ENCODE results near the gene PRKCH.
"Not testable (repeated sequence)": the region's sequence is repeated elsewhere in the genome, so short reads cannot be mapped to it uniquely, and the experiment has no call there.

The PRKCH gene

GRCh38 chr14:61308701-61309100 lies 12.7 kb upstream of the PRKCH start:
- not testable (repeated sequence) for DNase-seq

GRCh38 chr14:61315313-61315712 lies 6.1 kb upstream of the PRKCH start:
- no peak for DNase-seq

GRCh38 chr14:61319086-61319485 lies 2.3 kb upstream of the PRKCH start:
- DNase-seq = no peak

DNA sequence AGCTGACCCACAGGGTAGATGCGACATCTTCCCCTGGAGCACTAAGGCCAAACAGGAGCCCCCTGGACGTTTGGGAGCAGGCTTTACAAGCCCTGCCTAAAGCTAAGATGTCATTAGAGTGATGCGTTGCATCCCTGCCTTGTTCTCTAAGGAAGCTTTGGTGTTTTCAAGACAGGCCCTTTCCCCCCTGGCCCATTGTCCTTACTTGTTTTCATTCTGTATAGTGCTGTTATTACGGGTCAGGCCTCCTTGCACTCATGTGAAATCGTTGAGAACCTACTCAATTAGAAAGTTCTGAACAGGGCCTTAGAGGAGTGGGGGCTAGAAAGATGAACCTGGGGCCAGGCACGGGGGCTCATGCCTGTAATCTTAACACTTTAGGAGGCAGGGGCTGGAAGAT lies 1.7 kb upstream of the PRKCH start:
- DNase-seq = no peak

- not testable (repeated sequence) for DNase-seq
Observed at GRCh38 chr14:61320170-61320569, 1.2 kb upstream of the PRKCH start.

GRCh38 chr14:61320806-61321384 lies 484 bp upstream of the PRKCH start:
- DNase-seq = no peak

DNA sequence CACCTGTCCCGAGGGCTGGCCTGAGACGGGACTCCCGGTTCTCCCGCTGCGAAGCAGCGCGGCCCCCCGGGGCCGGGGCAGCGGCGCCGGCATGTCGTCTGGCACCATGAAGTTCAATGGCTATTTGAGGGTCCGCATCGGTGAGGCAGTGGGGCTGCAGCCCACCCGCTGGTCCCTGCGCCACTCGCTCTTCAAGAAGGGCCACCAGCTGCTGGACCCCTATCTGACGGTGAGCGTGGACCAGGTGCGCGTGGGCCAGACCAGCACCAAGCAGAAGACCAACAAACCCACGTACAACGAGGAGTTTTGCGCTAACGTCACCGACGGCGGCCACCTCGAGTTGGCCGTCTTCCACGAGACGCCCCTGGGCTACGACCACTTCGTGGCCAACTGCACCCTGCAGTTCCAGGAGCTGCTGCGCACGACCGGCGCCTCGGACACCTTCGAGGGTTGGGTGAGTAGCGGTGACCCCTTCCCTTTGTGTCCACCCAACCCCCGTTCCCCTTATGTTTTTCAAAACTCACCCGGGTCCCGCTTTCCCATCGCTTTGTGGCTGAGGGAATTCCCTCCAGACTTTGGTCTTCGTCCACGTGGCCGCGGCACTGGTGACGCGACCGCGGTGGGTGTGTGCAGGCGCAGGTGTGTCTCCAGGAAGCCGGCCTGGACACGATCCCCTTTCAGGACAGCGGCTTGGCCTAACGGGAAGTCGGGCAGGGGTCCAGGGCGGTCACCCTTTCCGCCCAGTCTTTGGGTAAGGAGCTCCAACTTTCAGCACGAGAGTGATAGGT lies 826 bp downstream of the PRKCH start:
- DNase-seq = no peak

DNA sequence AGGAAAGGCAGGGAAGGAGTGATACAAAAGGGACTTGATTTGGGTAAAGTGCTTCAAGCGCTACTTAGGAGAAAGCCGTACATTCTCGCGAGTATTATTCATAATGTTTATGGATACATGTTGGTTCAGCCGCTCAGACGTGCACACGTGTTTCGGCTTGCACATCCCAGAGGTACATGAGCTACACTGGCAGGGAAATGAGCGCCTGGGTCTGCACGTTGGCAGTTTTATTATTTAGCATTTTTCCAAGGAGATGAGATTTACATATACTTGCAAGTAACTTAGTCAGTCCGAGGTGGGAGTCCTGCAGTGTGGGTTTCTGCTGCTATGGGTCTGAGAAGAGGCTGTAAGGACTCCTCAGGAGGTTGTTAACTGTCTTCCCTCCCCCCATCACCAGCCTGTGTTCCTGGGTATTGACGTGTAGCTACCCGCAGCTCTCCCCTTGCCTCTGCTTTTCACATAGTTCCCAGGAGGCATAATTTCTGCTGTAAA lies 1.5 kb downstream of the PRKCH start:
- no peak for DNase-seq

DNA sequence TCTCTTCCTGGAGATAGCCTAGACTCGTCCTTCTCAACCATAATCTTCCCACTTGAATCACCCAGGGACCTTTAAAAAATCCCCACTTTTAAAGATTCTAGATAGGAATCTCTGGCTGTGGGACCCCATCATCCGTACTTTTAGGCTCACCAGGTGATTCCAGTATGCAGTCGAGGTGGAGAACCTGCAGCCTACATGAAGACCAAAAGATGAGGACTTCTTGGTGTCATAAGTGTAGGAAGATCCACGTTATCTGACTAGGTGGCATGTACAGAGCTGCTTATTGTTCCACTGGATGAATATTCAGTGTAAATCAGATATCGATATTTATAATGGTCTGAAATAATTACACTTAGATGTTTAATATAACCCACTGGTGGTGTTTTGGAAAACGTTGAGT lies 2.6 kb downstream of the PRKCH start:
- no peak for DNase-seq

- no peak for DNase-seq
Observed at GRCh38 chr14:61325166-61325565, 3.8 kb downstream of the PRKCH start.

- DNase-seq = no peak
Observed at GRCh38 chr14:61326146-61326545, 4.8 kb downstream of the PRKCH start.

- DNase-seq = no peak
Observed at GRCh38 chr14:61326847-61327246, 5.5 kb downstream of the PRKCH start.

DNA sequence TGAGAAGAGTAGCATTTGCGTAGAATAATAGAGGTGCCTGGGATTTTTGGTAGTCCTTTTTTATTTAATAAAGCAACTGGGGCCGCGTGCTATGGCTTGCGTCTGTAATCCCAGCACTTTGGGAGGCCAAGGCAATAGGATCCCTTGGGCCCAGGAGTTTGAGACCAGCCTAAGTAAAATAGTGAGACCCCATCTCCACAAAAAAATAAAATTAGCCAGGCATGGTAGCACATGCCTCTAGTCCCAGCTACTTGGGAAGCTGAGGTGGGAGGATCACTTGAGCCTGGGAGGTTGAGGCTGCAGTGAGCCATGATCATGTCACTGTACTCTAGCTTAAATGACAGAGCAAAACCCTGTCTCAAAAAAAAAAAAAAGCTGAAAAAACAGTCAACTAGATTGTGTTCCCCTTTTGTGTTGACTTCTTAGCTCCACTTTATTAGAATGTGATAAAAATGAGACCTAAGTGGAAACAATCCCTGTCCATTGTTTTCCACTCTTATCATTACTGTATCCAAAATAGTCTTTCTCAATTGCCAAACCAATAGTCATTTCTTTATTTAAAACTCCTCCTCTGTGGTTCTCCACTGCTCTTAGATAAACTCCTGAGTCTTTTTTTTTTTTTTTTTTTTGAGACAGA lies 7.4 kb downstream of the PRKCH start:
- no peak for DNase-seq

DNA sequence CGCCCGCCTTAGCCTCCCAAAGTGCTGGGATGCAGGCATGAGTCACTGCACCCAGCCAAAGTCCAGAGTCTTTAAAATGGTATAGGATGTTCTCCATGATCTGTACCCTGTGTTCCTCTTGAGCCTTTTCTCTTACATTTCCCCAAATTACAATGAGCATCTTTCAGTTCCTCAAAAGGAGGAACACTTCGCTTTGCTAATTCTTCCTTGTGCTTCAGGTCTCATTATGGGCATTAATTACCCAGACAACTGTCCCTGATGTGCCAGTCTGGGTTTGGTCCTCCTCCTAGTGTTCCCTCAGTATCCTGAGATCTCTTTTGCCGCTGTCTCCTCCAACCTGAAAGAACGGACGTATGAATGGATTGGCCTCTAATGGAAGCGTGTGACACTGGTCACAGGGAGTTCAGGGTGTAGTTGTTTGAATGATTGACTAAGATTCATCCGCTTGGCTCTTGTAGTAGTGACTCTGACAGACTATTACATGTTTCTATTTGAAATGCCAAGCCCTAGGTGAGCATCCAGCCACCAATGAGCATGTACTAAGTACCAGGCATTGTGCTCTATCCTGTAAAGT lies 8.2 kb downstream of the PRKCH start:
- no peak for DNase-seq

DNA sequence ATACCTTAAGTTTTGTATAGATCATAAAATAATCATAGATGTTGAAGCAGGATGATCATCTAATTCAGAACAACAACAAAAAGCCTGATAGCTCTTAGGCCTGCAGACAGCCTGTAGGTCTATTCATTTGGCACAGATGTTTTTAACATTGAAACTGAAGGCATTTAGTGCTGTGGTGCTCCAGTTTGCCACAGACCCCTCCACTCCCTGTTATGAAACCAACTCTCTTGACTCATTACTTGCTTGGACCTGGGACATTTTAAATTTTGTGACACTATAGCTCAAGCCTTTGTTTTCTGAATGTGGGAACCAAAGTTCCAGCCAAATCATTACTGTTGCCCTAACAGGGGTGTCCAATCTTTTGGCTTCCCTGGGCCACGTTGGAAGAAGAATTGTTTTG lies 9.1 kb downstream of the PRKCH start:
- no peak for DNase-seq

- DNase-seq = no peak
Observed at GRCh38 chr14:61331992-61332657, 10.7 kb downstream of the PRKCH start.

DNA sequence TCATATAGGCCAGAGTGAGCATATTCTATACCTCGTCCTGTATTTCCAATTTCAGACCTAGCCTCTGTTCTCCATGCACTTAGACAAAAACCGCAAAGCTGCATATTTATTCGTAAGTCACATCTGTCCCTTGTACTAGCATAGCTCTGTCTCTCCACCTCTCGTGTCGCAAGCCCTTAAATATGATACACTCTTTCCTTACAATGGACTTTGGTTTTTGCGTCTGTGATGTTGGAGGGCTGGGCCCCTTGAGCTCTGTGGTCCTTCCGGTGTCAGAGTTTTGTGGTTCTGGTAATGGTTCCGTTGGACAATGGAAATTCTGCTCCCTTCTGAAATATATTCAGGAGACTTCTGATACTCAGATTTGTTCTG lies 11.3 kb downstream of the PRKCH start:
- no peak for DNase-seq

GRCh38 chr14:61333087-61333486 lies 11.7 kb downstream of the PRKCH start:
- DNase-seq = no peak

- no peak for DNase-seq
Observed at GRCh38 chr14:61334197-61334701, 12.9 kb downstream of the PRKCH start.

DNA sequence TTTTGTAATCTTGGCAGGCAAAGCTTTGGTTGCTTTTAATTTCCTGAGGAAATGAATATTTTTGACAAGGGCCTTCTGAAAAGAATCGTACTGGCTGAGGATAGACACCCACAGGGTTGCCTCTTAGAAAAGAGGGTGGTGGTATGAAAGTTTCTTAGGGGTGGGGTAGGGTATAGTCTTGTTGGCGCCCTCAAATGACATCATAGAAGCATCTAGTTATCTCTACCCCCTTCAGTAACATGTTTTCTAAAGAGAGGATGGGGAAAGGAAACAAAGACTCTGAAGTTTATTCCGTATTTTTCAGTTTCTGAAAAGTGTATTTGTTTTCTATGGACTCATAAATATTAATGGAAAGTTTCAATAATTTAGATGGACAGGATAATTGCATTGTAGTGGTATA lies 13.7 kb downstream of the PRKCH start:
- no peak for DNase-seq

- DNase-seq = no peak
Observed at GRCh38 chr14:61335671-61336275, 14.4 kb downstream of the PRKCH start.

- no peak for DNase-seq
Observed at GRCh38 chr14:61337893-61338292, 16.5 kb downstream of the PRKCH start.

- DNase-seq = no peak
Observed at GRCh38 chr14:61338457-61338856, 17.1 kb downstream of the PRKCH start.
